ENCODE measurements around the gene THSD7B.

Gene THSD7B

DNA sequence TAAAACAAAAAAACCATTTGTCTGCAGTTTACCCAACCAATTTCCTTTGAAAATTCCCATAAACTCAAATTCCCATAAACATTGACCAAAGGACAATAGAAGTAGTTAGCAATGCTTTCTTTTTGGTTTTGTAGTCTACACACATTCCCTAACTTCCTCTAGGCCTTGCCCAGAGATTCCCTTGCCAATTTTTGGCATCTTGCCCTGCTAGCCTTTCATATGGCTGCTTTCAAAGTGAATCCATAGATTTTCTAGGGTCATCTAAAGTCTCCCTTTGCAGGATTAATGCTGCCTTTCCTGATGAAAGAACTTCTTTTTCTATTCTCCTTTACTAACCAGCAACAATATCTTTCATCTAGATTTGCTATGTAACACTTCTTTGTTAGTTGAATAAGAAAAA is 33.4 kb downstream of the THSD7B start:
- no peak for DNase-seq (ENCODE audit: low read depth in 2 of 3, low spot score in 2 of 3)

DNA sequence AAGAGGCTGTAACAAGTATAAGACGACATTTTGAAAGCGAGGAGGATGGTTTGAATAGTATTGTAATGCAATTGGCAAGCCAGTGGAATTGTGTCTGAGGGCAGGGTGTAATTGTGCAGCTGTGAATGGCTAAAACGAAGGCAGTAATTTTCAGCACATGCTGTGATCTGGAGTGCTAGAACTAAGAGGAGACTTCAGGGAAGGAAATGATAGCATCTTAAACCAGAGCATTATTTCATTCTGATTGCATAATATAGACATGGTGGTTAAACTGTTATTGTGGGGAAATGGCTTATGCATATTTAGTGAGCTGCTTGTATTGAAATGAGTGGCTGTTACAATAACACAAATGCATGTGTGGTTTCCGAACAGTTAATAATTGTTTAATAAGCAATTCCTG is 36.3 kb downstream of the THSD7B start:
- DNase-seq (ENCODE audit: low read depth in 2 of 3, low spot score in 2 of 3): no peak

DNA sequence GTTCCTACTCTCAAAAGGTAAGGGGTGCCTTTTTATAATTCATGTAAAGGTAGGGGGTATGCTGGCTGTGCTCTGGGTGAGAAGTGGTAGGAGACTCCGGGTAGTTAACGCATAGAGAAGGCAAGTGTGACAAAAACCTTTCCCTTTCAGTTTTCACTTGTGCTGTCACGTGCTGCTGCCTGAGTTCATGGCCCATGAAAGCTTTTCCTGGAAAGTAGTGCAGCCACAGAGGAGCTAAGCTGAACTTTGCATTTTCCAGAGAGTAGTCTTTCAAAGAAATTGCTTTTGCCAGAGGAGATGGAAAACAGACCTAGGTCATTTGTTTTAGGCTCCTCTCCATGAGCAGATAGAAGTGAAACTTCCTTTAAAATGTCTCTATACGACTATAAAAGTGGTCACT is 44.7 kb downstream of the THSD7B start:
- no peak for DNase-seq (ENCODE audit: low read depth in 2 of 3, low spot score in 2 of 3)

DNA sequence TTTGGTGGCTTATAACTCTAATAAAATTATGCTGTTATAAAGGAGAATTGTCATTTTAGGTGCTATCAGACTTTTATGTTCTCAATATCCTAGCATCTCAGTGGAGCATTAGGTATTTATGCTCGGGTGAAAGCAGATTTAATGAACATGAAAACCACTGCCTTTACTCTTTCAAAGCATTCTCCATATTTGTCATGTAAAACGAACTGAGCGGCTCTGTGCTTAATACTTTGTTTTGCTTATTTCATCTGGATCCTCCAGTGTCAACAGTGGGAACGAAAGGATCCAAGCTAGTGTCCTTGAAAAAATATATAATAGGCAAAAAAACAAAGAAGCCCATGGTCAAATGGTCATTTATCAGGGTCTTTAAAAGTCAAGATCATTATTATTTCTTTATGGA is 53.5 kb downstream of the THSD7B start:
- DNase-seq (ENCODE audit: low read depth in 2 of 3, low spot score in 2 of 3): no peak

DNA sequence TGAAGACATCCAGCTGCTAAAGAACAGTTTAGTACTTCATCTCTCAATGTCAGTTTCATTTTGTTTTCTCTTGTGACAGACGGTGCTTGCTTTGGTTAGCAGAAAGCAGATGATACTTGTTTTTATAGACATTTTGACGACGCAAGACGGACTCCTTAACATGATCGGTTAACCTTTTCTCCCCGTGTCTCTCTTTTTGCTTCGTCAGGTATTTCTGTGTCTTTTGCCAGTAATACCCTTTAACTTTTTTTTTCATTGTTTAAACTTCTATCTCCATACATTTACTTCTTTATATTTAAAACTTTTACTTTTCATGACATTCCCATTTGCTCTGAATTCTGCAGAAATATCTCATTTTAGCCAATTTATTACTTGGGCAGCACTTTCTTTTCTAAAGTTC is 57.9 kb downstream of the THSD7B start:
- no peak for DNase-seq (ENCODE audit: low read depth in 2 of 3, low spot score in 2 of 3)

DNA sequence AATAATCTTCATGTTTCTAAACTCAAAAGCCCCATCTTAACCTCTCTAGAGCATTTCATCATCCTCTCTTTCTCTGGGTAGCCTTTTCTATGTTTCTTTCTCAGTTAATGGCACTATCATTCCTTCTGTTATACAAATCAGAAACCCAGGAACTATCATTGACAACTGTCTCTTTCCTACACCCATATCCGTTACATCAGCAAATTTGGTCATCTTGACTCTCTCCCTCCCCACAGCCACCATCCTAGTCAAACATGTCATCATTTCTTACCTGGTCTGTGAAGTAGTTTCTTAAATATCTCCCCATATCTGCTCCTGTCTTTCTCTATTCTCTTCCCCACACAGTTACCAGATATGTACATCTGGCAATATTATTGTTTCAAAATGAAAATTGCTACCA is 62.8 kb downstream of the THSD7B start:
- no peak for DNase-seq (ENCODE audit: low read depth in 2 of 3, low spot score in 2 of 3)

DNA sequence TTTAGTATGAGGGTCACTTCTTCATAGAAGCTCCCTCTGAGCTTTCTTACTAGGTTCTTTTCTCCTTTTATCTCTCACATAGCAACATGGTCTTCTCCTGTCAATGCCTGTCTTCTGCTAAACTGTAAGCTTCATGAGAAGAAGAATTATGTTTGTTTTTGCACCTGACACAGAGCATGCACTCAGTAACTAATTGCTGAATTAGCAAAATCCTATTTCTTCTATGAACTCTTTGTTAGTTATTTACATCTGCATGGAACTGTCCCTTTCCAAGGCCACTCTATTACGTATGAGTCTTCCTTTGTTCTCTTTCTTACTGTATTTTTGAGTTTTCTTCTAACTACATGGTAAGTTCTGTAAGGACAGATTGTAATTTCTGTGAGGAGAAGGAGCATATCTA is 63.4 kb downstream of the THSD7B start:
- no peak for DNase-seq (ENCODE audit: low read depth in 2 of 3, low spot score in 2 of 3)

DNA sequence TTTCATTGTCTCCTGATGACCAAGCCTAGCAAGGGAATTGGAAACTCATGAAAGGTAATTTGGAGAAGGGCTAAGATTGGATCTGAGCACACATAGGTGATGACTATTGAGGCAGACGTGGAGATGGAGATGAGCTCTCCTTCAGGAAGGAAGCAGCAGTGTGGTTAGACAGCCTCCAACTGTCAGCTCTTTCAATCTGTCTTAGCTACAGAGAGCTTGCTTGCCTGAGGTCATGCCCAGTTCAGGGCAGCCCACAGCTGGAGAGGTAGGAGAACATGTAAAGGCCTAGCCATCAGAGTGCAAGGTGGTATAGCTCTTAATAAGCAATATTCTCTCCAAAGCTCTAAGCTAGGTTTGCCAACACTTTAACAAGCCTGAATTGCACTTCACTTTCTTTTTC is 79.2 kb downstream of the THSD7B start:
- no peak for DNase-seq (ENCODE audit: low read depth in 2 of 3, low spot score in 2 of 3)

DNA sequence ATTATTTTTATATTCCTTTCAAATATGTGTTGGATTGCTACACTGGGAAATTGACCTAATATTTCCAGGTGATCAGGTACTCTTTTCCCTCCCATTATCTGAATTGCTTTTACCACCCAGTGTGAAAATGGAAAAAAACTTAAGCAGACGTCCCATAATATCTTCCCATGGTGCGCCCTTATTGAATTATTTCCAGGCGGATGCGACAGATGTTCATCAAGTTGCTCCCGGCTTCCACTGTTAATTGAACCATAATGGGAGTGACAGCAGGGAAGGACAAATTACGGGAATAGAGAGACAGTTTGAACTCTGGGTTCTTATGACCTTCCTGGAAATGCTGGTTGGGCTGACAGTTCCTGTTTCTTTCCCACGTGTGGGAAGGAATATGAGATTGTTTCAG is 93.3 kb downstream of the THSD7B start:
- DNase-seq (ENCODE audit: low read depth in 2 of 3, low spot score in 2 of 3): no peak

DNA sequence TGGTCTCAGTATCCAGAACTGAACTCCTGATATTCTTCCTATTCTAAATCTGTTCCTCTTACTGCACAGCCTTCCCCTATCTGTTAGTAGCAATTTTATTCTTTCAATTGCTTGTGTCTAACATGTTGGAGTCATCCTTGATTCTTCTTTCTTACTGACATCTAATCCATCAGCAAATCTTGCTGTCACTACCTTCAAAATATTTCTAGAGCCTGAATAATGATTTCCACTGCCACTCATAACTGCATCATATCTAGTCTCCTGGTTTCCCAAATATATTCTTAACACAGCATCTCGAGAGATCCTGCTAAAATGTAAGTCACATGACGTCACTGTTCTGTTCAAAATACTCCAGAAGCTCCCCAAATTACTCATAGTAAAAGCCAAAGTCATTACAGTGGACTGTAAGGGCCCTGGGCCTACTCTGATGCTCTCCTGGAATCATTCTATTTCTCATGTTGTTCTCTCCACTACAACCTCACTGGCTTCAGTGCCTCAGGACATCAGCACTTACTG is 95.2 kb downstream of the THSD7B start:
- DNase-seq (ENCODE audit: low read depth in 2 of 3, low spot score in 2 of 3): no peak

DNA sequence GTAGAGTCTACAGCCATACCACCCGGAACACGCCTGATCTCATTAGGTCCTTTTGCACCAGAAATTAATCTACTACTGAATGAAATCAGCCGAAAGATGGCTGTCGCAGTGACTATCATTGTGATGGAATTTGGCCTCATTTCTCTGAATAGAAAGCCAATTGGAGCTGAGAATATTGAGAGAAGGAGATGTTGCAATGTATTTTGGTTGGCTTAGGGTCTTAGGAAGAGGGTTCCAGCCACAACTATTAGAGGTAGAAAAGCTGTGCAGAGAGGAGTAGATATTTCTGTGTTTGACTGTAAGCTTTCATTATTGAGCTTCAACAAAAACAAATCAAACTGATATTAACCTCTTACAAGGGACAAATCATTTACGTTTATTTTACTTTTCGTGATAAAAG is 98.1 kb downstream of the THSD7B start:
- no peak for DNase-seq (ENCODE audit: low read depth in 2 of 3, low spot score in 2 of 3)

DNA sequence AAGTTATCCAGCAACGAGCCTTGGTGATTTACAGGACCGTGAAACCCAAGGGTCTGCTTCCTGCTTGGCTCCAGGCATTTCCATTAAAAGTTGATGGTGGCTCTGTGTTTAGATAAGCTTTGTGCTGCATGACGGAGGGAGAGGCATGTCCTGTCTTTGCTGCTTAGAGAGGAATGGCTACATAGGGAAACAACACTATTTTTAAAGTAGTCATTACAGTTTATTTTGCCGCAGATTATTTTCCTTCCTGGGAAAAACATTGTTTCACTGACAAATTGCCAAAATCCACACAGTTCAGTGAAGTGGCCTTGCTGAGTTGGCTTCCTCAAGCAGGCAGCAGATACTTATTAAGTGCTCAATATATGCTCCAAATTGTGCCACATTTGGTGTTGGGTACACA is 98.5 kb downstream of the THSD7B start:
- DNase-seq (ENCODE audit: low read depth in 2 of 3, low spot score in 2 of 3): no peak

DNA sequence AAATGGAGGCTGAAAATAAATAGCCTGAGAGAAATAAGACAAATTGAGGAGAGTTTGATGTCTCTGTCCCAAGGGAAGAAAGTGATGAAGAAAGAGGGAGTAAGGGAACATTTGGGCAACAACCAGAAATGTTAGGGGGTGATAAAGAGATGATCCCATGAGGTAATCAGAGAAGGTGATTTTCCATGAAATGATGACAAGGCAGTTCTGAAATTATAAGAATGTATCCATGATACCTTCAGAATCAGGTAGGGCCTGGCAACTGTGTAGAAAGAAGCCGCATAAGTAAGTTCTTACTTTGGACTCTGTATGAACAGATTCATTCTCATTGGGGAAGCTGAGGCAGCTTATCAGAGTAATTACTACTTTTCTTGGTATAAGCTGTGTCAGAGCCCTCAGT is 106.1 kb downstream of the THSD7B start:
- DNase-seq (ENCODE audit: low read depth in 2 of 3, low spot score in 2 of 3): no peak

DNA sequence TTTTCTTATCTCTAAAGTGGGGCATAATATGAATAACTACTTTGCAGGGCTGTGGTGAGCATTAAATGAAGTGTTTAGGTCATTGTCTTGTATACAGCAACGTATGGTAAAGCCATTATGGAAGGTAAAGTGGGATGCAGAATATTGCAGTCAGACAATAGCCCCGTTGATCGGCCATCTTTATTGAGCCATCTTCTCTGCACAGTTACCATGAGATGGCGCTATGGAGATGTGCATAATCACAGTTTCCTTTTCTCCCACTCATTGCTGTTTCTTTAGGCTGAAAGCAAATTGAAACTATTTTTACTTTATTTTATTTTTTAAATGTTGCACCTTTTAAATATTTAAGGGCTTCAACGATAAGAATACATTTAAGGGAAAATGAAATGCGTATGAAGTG is 108.9 kb downstream of the THSD7B start:
- no peak for DNase-seq (ENCODE audit: low read depth in 2 of 3, low spot score in 2 of 3)

DNA sequence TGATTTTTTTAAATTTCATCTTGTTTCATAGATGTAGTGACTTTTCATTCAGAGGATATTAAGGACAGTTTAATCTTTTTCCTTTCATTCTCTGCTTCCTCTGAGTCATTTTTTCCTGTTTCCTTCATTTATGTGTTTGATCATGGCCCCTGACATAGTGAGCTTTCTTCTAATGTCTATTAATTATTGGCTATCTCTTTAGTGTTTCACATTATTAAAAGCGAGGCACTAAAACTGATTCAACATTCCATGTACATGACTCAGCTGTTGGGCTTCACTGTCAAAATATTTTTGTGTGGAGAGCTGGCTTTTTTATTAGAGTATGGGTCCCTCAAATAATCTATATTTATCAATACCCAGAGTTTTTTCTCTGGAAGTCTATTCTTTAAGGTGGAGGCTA is 125.8 kb downstream of the THSD7B start:
- DNase-seq (ENCODE audit: low read depth in 2 of 3, low spot score in 2 of 3): no peak

DNA sequence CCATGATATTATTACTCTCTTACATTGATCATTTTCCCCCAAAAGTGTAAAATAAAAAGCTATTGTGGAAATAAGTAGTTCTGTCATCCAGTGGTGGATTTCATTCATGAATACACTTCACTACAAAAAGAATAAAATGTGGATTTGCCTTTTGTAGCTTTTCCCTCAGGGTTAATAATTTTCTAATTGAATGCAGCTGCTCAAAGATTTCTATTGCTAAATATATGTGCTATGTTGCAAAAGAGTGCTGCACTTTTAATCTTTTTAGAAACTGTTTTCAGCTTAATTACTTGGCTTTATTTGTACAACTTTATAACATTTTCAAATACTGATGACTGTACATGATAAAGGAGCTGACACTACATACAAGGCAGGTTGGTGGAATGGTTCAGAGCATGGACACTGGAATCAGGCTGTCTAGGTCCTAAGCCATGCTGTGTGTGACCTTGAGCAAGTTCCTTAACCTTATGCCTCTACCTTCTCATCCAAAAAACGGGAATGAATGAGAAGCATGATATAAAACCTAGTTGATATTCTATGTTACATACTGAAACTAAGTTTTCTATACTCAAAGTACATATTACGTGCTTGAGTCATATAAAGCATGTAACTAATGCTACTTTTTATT is 128.8 kb downstream of the THSD7B start:
- no peak for DNase-seq (ENCODE audit: low read depth in 2 of 3, low spot score in 2 of 3)

DNA sequence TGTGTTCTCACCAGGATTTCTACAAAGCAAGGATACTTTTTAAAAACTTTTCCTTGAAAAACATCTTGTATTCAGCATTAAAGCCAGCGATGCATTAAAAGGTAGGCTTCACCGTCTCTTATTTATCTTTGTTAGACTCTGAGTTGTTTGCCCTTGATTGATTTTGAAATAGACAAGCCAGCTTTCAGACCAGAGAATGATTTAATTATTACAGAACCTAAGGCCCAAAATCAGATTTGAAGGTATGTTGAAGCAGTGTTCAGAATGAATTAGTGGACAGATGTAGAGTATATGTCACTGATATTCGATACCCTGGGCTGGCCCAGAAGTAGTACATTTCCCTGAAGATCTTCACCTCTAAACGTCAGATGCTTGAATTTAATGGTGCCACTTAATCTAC is 136.4 kb downstream of the THSD7B start:
- DNase-seq (ENCODE audit: low read depth in 2 of 3, low spot score in 2 of 3): no peak

DNA sequence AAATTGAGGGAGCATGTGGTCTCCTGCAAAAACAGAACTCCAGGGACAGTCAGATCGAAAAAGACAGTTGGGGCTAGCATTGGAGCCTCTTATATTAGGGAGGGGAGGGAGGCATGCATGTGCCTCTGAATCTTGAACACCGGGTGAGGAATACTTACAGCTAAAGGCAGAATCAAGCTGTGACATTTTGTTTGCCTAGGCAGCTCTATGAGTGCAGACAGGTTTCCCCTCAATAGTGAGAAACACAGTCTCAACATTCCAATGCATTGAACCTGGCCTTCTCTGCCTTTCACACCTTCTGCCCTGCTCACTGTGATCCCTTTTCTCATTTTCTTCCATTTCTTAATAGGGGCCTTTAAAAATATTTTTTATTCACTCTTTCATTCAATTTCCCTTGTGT is 140.4 kb downstream of the THSD7B start:
- no peak for DNase-seq (ENCODE audit: low read depth in 2 of 3, low spot score in 2 of 3)

DNA sequence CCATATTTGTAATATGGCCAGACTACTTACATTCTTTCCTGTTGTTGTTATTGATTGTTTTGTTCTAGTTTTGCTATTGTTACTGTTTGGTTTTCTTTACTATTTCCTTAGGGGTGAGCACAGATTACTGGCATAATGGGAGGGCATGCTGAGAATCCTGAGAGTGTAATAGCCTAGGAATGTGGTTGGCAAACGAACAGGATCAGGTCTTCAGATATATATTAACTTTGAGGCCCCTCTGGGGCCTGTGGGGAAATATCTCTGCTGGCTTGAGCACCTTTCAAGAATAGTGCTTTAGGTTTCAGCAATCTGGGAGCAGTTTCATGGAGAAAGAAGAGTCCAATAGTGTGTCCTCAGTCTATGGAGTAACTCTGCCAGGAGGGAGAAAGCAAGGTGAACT is 144.4 kb downstream of the THSD7B start:
- no peak for DNase-seq (ENCODE audit: low read depth in 2 of 3, low spot score in 2 of 3)

DNA sequence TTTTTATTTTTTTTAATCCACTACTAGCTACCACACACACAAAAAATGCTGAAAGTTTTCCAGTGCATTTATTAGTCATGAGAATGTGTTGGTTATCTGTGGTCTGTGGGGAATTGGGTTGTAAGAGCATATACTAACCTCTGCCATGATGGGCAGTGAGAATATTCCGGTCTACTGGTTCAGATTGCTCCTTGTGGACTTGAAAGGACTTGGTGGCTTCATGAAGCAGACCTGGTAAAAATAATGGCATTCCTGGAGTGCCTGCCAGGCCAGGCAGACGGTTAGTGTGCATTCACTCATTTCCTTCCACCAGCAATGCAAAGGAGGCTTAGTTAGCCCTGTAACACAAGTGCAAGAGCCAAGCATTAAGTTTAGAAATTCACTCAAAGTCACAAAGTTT is 150.8 kb downstream of the THSD7B start:
- no peak for DNase-seq (ENCODE audit: low read depth in 2 of 3, low spot score in 2 of 3)

DNA sequence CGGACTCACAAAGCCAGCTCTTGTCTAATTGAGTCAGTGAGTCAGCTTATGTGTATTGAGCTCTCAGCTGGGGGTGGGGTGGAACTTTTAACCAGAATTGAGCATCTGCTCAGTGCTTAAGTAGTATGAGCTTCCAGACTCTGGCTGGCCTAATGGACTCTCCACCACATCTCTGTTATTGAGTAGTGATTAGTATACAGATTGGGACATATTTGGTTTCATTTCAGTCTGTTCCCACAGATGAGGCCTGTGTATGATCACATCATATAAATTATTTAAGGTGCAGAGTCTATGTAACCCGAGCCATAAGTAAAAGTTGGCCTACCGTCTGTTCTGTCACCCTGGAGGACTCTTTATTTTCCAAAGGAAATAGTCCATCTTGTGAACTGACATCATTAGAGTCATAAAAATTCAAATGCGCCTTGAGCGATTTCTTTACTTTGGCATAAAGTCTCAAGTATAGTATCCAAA is 152.1 kb downstream of the THSD7B start:
- DNase-seq (ENCODE audit: low read depth in 2 of 3, low spot score in 2 of 3): no peak

DNA sequence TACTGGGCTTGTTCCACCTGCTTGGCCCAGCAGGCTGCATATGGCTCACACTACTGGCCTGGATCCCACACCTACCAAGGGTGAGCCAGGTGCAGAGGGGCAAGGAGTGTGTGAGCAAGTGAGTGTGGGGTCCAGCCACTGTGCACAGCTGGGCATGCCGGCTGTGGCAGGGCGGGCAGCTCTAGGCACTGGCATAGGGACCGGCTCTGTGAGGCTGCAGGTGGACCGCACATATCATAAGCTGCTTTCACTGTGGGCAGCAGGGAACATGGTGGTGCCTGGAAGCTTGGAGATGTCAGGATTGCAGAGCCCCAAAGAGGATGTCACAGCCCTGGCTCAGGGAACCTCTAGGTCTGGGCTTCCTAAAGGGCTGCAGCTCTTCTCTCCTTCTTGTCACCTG is 154.3 kb downstream of the THSD7B start:
- DNase-seq (ENCODE audit: low read depth in 2 of 3, low spot score in 2 of 3): no peak

DNA sequence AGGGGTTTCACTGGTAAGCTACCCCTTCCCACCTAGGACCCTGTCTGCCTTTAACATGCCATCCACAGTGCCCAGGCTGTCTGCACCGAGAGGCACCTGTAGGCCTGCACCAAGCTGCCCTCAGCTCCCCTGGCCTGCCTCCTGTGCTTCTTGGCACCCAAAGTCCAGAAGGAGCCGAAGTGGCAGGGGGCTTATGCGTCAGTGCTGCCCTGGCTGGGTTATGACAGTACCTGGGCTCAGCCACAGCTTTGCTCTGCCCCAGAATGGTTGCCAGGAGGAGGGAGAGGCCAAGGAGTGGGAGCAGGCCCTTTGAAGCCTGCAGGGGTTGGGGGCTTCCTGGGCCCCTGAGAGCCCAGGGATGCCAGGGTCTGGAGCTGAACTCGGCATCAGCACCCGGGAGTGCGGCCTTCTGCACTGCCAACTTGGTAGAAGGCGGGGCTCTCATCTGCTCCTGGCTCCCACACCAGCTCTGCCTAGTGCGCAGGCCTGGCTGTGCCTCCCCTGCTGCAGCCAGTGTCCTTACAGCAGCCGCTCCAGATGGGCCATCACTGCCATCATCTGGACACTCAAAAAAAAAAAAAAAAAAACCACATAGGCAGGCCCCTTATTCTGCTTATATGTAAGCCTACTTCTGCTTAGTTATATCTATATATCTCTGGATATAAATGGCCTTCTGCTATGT is 155.4 kb downstream of the THSD7B start:
- DNase-seq (ENCODE audit: low read depth in 2 of 3, low spot score in 2 of 3): no peak
